Ovary (tissue), 9 donors: ENCODE measurements around the gene POC1B. TPM values are rescaled to one million over a fixed set of nuclear protein-coding genes. Genes with fewer than 3 reads are reported as not detected.

Experiments used
- DNase-seq, 5 donors: peaks; one replicate each; pipeline ENCODE4 v3.0.0-alpha.2; 2019 to 2020
- H3K27ac ChIP-seq, 2 donors: fragments of 200-600 bp; one replicate each; pipeline versions ENCODE4 v1.5.1 to v1.8.0; 2019 to 2022
- H3K27me3 ChIP-seq: fragments of 200-600 bp; one replicate; pipeline ENCODE4 v1.8.0; 2022
- H3K36me3 ChIP-seq: fragments of 200-600 bp; sonication (generic); one replicate; pipeline ENCODE4 v1.5.1; 2019
- H3K4me1 ChIP-seq: one replicate; pipeline ENCODE4 v1.8.1; 2013; ENCODE audit warnings: mild to moderate bottlenecking, moderate library complexity; ENCODE audit not compliant: insufficient read depth
- H3K4me3 ChIP-seq: fragments of 200-600 bp; sonication (generic); one replicate; pipeline ENCODE4 v1.5.1; 2017
- H3K9me3 ChIP-seq, 2 donors: fragments of 200-600 bp in 1 of 2; sonication (generic) in 1 of 2; one replicate each; pipeline versions ENCODE4 v1.5.1 to v1.8.1; 2013 to 2019; ENCODE audit warnings: mild to moderate bottlenecking in 1 of 2, moderate library complexity in 1 of 2
- CTCF ChIP-seq, 3 donors: fragments of 450-650 bp in 2 of 3; fragments of 200-600 bp in 1 of 3; IDR thresholded peaks; one replicate each; pipeline versions ENCODE4 v1.5.1 to v1.8.0; 2016 to 2022; ENCODE audit warnings: antibody characterized with exemption in 3 of 3, mild to moderate bottlenecking in 1 of 3
- EP300 ChIP-seq: sonication (generic); formaldehyde crosslinking; IDR thresholded peaks from one replicate; pipeline ENCODE4 v1.6.1; 2017; ENCODE audit warnings: antibody characterized with exemption
- POLR2A ChIP-seq: fragments of 450-650 bp; IDR thresholded peaks from one replicate; pipeline ENCODE4 v1.6.1; 2017; ENCODE audit warnings: antibody characterized with exemption, mild to moderate bottlenecking, moderate library complexity
- WGBS, 3 donors: extraction: QIAGEN DNeasy Blood & Tissue Kit in 1 of 3; methylation state at CpG; one replicate each; pipeline versions ENCODE4 v1.1.5 to v1.1.7; 2013 to 2017; 5-methylcytosine and 5-hydroxymethylcytosine counted together
- intact Hi-C, 4 donors: fragments of 100-400 bp; cut with DNase I; formaldehyde crosslinking; loops; one replicate each; pipeline versions ENCODE4 v1.11.0 to v1.15.1; 2022 to 2023
- polyA plus RNA-seq, 2 donors: library from polyadenylated mRNA; stranded (reverse); fragments of 200-250 nt in 1 of 2; fragments of 350-450 nt in 1 of 2; fragmentation: Illumina TruSeq in 1 of 2; extraction: RNeasy Lipid Tissue Mini Kit (QIAGEN cat#74804) in 1 of 2; gene quantifications; one replicate each; pipeline ENCODE4 v1.2.3, GENCODE V29; 2013 to 2014
- total RNA-seq, 7 donors: library from RNA; depleted of rRNA in 2 of 7; stranded (reverse); fragments of >200 nt in 2 of 7; fragmentation: NEBNext Ultra II Directional in 3 of 7; extraction: Animal tissue kit (Norgen Biotek cat#: 25700) in 3 of 7; gene quantifications; one replicate each; pipeline versions ENCODE4 v1.1.0 to v1.2.4, GENCODE V29; 2016 to 2023
- donor health status: DM: no; HTN: no; CAD: no; lungs with moderate emphysema.
- donor health status: DM: no; HTN: no; CAD: no.
- donor health status: Bipolar disorder and iron deficiency.
- donor health status: DM: yes; HTN: yes; CAD: no.
- donor health status: DM: no; HTN: no; CAD: no.
- donor health status: DM: yes; HTN: yes; CAD: no.

The POC1B gene
- total and polyA plus RNA-seq, 9 donors = 8.5 to 29.2 (median 13.8) TPM

- H3K27me3 ChIP-seq = no peaks in the 10 kb centered on the region
- TF ChIP-seq EP300 (no peak), POLR2A (no peak), CTCF (IDR thresholded peaks at IDR 0.05) (no peak)
- no peaks in the 10 kb centered on the region for H3K4me1 ChIP-seq
- no peaks in the 10 kb centered on the region for H3K36me3 ChIP-seq
- H3K27ac ChIP-seq = no peak overlapping the region
- no peaks in the 10 kb centered on the region for H3K9me3 ChIP-seq
- intact Hi-C loops = no loop called here
- no peak for DNase-seq
- WGBS, 3 donors = 48% methylated on average over 3 of the region's 3 CpGs
- no peak overlapping the region for H3K4me3 ChIP-seq
Observed at GRCh38 chr12:89417246-89417977, 108.4 kb downstream of the POC1B start.

GRCh38 chr12:89416049-89416792 is 109.6 kb downstream of the POC1B start:
- Histone ChIP-seq H3K36me3 (no peaks in the 10 kb centered on the region), H3K9me3 (no peaks in the 10 kb centered on the region), H3K27ac (no peak overlapping the region), H3K4me1 (no peaks in the 10 kb centered on the region), H3K4me3 (no peak overlapping the region), H3K27me3 (no peaks in the 10 kb centered on the region)
- no peak for DNase-seq
- TF ChIP-seq CTCF (IDR thresholded peaks at IDR 0.05) = no peak
- no peak for TF ChIP-seq POLR2A
- no peak for TF ChIP-seq EP300
- intact Hi-C loops = no loop called here
- WGBS, 3 donors = 88 to 93% (median 91%) methylated on average over 6 of the region's 6 CpGs

GRCh38 chr12:89414851-89415250 is 111.0 kb downstream of the POC1B start:
- TF ChIP-seq POLR2A (no peak), CTCF (IDR thresholded peaks at IDR 0.05) (no peak), EP300 (no peak)
- Histone ChIP-seq H3K27me3 (no peaks in the 10 kb centered on the region), H3K9me3 (no peaks in the 10 kb centered on the region), H3K4me3 (no peak overlapping the region), H3K36me3 (no peaks in the 10 kb centered on the region), H3K27ac (no peak overlapping the region), H3K4me1 (no peaks in the 10 kb centered on the region)
- 88 to 96% (median 89%) methylated on average over 2 of the region's 2 CpGs for WGBS, 3 donors
- DNase-seq = no peak
- intact Hi-C loops = no loop called here

GRCh38 chr12:89414322-89414721 is 111.5 kb downstream of the POC1B start:
- intact Hi-C loops = no loop called here
- no peaks in the 10 kb centered on the region for H3K36me3 ChIP-seq
- no peaks in the 10 kb centered on the region for H3K27me3 ChIP-seq
- no peak overlapping the region for H3K27ac ChIP-seq
- H3K4me1 ChIP-seq = no peaks in the 10 kb centered on the region
- 85 to 87% (median 86%) methylated on average over 3 of the region's 3 CpGs for WGBS, 3 donors
- no peak for TF ChIP-seq EP300
- no peak for TF ChIP-seq CTCF (IDR thresholded peaks at IDR 0.05)
- no peak for TF ChIP-seq POLR2A
- H3K4me3 ChIP-seq = no peak overlapping the region
- DNase-seq = no peak
- no peaks in the 10 kb centered on the region for H3K9me3 ChIP-seq
